A549 (cell line): ENCODE measurements around the gene RHOJ.

Experiments
- CEBPB ChIP-seq, 2 experiments: fragments of >200 bp in 1 of 2; sonication (Bioruptor Twin) in 1 of 2; formaldehyde crosslinking in 1 of 2; IDR thresholded peaks; 2 replicates each; pipeline ENCODE4 v1.6.1; 2012 to 2016
- FOXS1 ChIP-seq: fragments of 250-450 bp; sonication (Bioruptor Pico); IDR thresholded peaks from 2 replicates; pipeline ENCODE4 v1.5.0; 2020; ENCODE audit warnings: mild to moderate bottlenecking, moderate library complexity
- JUN ChIP-seq, 2 experiments: fragments of >200 bp; sonication (Bioruptor Twin); formaldehyde crosslinking; IDR thresholded peaks; 2 replicates in 1 of 2; 3 replicates in 1 of 2; pipeline ENCODE4 v1.6.1; 2016 to 2017
- RAD21 ChIP-seq, 2 experiments: fragments of >200 bp in 1 of 2; sonication (Bioruptor Twin) in 1 of 2; formaldehyde crosslinking in 1 of 2; IDR thresholded peaks in 1 of 2; conservative IDR thresholded peaks in 1 of 2; 2 replicates in 1 of 2; 3 replicates in 1 of 2; pipeline ENCODE4 v1.6.1; 2012 to 2018; ENCODE audit warnings: inconsistent platforms in 1 of 2
- RARB ChIP-seq: fragments of 250-450 bp; sonication (Bioruptor Pico); IDR thresholded peaks from 2 replicates; pipeline ENCODE4 v1.8.0; 2021; ENCODE audit warnings: mild to moderate bottlenecking, moderate library complexity
- RCOR1 ChIP-seq: fragments of 150-350 bp; IDR thresholded peaks from 2 replicates; pipeline ENCODE4 v1.6.1; 2014; ENCODE audit warnings: antibody characterized with exemption, low read length, low read depth
- SREBF2 ChIP-seq: fragments of 450-650 bp; IDR thresholded peaks from 2 replicates; pipeline ENCODE4 v1.6.1; 2014; ENCODE audit warnings: mild to moderate bottlenecking, moderate library complexity
- TF ChIP-seq, protein P1 (sequence below): fragments of >200 bp; sonication (Bioruptor Twin); formaldehyde crosslinking; IDR thresholded peaks from 3 replicates; pipeline ENCODE4 v1.5.1; 2016

DNA sequence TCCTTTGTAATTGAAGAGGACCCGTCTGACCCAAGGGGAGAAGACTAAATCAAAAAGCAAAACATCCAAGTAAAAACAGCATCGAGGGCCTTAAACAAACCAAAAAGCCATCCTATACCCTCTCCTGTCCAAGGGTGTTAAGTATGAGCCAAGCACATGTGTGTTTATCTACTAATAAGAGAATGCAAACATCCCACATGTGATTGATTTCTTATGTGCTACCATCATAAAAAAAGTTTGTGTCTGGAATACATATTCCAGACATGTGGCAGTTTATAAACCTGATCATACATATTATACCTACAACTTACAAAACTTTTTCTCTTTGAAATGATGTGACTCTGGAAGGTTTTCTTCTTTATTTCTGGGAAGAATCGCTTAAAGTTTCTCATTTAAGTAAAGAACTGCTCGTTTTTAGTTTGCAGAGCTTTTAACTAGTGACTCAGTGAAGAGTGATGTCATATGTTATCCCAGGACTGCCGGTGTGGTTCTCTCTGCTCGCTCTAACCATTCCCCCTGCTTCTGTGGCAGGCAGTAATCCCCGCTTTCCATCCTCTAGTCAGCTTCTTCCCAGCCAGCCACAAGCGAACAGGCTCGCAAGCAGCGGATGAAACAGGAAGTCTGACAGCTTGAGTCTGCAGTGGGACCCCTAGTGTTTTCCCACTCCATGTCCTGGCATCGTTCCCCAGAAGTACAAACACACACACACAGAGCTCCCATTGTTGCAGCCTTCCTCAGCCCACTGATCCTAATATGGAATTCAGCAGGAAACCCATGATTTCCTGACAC is 431 bp upstream of the RHOJ start:
- no peak for TF ChIP-seq RARB (CRISPR knock-in tag)
- no peak for TF ChIP-seq RCOR1
- TF ChIP-seq SREBF2: no peak
- TF ChIP-seq, protein P1, sequence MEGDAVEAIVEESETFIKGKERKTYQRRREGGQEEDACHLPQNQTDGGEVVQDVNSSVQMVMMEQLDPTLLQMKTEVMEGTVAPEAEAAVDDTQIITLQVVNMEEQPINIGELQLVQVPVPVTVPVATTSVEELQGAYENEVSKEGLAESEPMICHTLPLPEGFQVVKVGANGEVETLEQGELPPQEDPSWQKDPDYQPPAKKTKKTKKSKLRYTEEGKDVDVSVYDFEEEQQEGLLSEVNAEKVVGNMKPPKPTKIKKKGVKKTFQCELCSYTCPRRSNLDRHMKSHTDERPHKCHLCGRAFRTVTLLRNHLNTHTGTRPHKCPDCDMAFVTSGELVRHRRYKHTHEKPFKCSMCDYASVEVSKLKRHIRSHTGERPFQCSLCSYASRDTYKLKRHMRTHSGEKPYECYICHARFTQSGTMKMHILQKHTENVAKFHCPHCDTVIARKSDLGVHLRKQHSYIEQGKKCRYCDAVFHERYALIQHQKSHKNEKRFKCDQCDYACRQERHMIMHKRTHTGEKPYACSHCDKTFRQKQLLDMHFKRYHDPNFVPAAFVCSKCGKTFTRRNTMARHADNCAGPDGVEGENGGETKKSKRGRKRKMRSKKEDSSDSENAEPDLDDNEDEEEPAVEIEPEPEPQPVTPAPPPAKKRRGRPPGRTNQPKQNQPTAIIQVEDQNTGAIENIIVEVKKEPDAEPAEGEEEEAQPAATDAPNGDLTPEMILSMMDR: no peak
- TF ChIP-seq JUN (IDR thresholded peaks at IDR 0.05): no peak
- TF ChIP-seq FOXS1 (CRISPR knock-in tag): no peak
- no peak for TF ChIP-seq CEBPB (IDR thresholded peaks at IDR 0.05)
- TF ChIP-seq RAD21 (conservative IDR thresholded peaks at IDR 0.05 in 1 of 2, IDR thresholded peaks at IDR 0.05 in 1 of 2): no peak
